Stimulated activated CD4-positive, alpha-beta T cell treated with anti-CD3 and anti-CD28 coated beads, Interleukin-4, amount 100 ng/mL, for 4 hours (primary cell): Measurements from ENCODE around the gene KBTBD3.
"Not testable (repeated sequence)": the region's sequence is repeated elsewhere in the genome, so short reads cannot be mapped to it uniquely, and the experiment has no call there.

Experiments used
- DNase-seq, 2 experiments: peaks; one replicate each; pipeline ENCODE4 v3.0.0-alpha.2; 2020

Gene KBTBD3

DNA sequence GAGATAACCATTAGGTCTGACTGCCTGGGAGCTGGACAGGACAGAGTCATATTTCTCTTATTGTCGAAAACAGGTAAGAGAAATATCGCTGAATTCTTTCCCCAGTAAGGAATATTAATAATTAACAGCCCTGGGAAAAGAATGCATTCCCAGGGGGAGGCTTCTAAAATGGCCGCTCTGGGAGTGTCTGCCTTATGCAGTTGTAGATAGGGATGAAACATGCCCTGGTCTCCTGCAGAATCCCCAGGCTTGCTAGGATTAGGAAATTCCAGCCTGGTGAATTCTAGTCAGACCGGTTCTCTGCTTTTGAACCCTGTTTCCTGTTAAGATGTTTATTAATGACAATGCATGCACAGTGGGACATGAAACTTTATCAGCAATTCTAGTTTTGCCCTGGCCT, 74.1 kb downstream of the KBTBD3 start:
- not testable (repeated sequence) for DNase-seq

DNA sequence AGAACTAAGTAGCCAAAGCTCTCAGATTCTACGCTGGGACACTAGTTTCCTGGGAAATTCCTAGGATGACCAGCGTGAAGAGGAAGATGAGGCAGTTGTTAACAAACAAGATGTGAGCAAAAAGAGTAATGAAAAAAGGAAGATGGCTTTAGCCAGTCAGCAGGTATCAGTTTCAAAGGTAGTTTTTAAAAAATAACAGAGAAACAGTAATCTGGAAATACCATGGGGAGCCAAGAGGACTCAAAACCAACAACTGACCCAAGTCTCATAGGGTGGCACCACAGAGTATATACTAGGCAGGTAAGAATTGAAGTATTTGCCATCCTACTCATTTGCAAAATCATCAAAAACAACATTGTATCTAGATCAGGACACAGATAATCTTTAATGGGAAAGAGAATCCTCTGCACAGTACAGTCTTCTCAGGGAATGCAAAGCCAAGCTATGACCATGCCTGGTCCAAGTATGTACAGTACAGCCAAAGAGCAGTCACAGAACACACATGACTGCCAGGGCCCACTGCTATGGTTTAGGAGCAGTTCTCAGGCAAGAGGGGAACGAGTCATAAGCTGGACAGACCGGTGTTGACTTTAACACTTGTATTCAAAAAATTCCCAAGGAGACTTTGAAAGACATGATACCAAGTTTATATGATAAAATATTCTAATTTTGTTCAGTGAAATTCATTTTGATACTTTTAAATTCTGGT, 75.7 kb downstream of the KBTBD3 start:
- no peak for DNase-seq
